GM18511 (cell line): ENCODE results near the gene TM6SF1.
"Not testable (repeated sequence)": the region's sequence is repeated elsewhere in the genome, so short reads cannot be mapped to it uniquely, and the experiment has no call there.

Source experiments
- ATAC-seq: cut with Tn5 transposase; IDR thresholded peaks from one replicate; pipeline ENCODE4 v1.9.1; 2021; ENCODE audit warnings: mild to moderate bottlenecking, moderate library complexity; ENCODE audit not compliant: unreplicated experiment

Gene TM6SF1

DNA sequence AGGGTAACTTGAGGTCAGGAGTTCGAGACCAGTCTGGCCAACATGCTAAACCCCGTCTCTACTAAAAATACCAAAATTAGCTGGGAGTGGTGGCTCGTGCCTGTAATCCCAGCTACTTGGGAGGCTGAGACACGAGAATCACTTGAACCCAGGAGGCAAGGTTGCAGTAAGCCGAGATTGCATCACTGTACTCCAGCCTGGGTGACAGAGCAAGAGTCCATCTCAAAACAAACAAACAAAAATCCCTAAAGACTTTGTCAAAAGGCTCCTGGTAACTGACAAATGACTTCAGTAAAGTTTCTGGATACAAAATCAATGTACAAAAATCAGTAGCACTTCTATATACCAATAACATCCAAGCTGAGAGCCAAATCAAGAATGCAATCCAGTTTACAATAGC, 62.1 kb downstream of the TM6SF1 start:
- ATAC-seq = not testable (repeated sequence)

DNA sequence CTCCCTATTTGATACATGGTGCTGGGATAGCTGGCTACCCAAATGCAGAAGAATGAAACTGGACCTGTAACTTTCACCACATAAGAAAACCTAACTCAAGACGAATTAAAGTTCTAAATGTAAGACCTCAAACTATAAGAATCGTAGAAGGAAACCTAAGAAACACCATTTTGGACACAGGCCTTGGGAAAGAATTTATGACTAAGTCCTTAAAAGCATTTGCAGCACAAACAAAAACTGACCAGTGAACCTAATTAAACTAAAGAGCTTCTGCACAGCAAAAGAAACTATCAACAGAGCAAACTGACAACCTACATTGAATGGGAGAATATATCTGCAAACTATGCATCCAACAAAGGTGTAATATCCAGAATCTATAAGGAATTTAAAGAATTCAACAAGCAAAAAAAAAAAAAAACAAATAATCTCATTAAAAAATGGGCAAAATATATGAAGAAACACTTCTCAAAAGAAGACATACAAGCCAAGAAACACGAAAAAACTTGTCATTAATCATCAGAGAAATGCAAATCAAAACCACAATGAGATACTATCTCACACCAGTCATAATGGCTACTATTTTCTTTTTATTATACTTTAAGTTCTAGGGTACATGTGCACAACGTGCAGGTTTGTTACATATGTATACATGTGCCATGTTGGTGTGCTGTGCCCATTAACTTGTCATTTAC, 63.2 kb downstream of the TM6SF1 start:
- ATAC-seq = no peak

DNA sequence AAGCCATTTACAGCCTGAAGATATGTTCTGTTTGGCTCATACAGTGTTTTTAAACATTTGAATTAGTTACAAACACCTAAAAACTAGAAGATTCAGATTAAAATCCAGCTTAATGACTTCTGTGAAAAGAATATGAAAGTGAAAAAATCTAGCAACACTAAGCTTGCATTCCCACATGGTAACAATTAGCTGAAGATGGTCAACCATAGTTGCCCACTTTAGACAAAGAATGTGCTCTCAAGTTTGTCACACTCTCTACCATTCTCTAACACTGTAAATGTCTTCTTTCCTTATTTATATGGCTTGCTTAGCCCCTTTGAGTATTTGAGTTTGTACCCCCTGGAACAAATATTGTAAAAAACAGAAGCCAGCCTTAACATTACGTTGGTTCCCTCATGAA, 67.4 kb downstream of the TM6SF1 start:
- no peak for ATAC-seq

DNA sequence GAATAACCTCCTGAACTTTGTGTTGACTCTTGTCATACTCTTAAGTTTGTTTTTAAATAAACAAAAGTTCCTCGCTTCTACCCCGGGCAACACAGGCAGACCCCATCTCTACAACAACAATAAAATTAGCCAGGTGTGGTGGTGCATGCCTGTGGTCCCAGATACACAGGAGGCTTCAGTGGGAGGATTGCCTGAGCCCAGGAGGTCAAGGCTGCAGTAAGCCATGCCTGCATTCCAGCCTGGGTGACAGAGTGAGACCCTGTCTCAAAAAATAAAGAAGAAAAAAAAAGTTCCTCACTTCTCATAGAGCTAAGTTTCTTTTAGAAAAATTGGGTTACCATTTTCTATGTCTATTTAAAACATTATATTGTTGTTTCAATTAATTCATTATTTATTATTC, 70.9 kb downstream of the TM6SF1 start:
- no peak for ATAC-seq

DNA sequence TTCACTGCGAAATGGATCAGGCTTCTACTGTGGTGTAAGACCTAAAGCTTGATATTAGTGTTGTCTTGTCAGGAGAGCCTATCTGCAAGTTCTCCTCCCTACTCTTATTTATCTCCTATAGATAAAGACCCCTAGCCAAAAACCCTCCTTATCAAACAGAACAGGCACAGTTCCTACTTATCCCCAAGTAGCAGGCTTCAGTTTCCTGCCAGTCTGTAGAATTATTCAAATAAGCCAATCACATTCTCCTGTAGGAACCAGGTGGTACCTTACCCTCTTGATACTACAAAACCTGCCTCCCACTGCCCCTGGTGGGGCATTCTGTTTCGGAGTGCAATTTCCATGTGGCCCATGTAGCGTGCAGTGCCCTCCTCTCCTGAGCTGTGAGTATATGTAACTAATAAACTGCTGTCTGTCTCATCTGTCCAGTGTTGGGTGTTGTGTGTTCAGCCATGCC, 71.5 kb downstream of the TM6SF1 start:
- no peak for ATAC-seq

DNA sequence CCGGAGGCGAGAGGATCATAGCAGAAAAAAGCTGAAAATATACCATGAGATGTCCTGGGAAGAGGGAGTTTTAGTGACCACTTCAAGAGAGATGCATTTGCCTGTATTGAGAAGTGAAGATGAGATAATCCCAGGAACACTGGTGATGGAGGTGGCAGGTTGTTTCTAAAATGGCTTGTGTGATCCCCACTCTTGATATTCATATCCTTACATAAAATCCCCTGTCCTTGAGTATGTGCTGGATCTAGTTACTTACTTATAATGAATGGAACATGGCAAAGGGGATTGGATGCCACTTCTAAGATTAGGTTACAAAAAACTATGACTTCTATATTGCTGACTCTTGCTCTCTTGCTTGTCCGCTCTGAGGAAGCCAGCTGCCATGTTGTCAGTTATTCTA, 78.1 kb downstream of the TM6SF1 start:
- ATAC-seq = no peak
